Astrocyte (in vitro differentiated cells and primary cell): ENCODE data around the gene ARHGAP28. TPM values are rescaled to one million over a fixed set of nuclear protein-coding genes. Genes with fewer than 3 reads are reported as not detected.

Source experiments
- DNase-seq: peaks from one replicate; pipeline ENCODE4 v3.0.0-alpha.2; 2010; ENCODE audit warnings: low read depth
- FAIRE-seq: peaks from 2 replicates; lab custom pipeline; 2011; peaks lifted over from hg19 to GRCh38; lab: Jason Lieb, UNC
- H2AFZ ChIP-seq: 2 replicates; pipeline ENCODE4 v1.6.0; 2012; ENCODE audit warnings: low read depth, low read length, inconsistent platforms
- H3K27ac ChIP-seq: 2 replicates; pipeline ENCODE4 v1.5.1; 2011; ENCODE audit warnings: low read depth, low read length, inconsistent platforms
- H3K27me3 ChIP-seq: 2 replicates; pipeline ENCODE4 v1.6.0; 2011; ENCODE audit warnings: low read length, inconsistent platforms; ENCODE audit not compliant: insufficient read depth
- H3K36me3 ChIP-seq: 2 replicates; pipeline ENCODE4 v1.5.1; 2011; ENCODE audit warnings: low read length, inconsistent platforms; ENCODE audit not compliant: insufficient read depth
- H3K4me1 ChIP-seq: 2 replicates; pipeline ENCODE4 v1.5.1; 2011; ENCODE audit warnings: low read length, inconsistent platforms; ENCODE audit not compliant: insufficient read depth
- H3K4me2 ChIP-seq: 2 replicates; pipeline ENCODE4 v1.6.0; 2012; ENCODE audit warnings: low read length, inconsistent platforms
- H3K4me3 ChIP-seq: 2 replicates; pipeline ENCODE4 v1.5.1; 2011; ENCODE audit warnings: low read depth, mild to moderate bottlenecking, low read length, inconsistent platforms; ENCODE audit not compliant: insufficient read depth
- H3K79me2 ChIP-seq: 2 replicates; pipeline ENCODE4 v1.6.0; 2012; ENCODE audit warnings: mild to moderate bottlenecking, low read length, inconsistent platforms; ENCODE audit not compliant: insufficient read depth
- H3K9ac ChIP-seq: 2 replicates; pipeline ENCODE4 v1.6.0; 2012; ENCODE audit warnings: mild to moderate bottlenecking, low read length, inconsistent platforms
- H3K9me3 ChIP-seq: 2 replicates; pipeline ENCODE4 v1.5.1; 2012; ENCODE audit warnings: low read depth, mild to moderate bottlenecking, low read length, inconsistent platforms; ENCODE audit not compliant: insufficient read depth
- H4K20me1 ChIP-seq: 2 replicates; pipeline ENCODE4 v1.6.0; 2012; ENCODE audit warnings: low read length, inconsistent platforms; ENCODE audit not compliant: insufficient read depth
- H3K27ac Mint-ChIP-seq: one replicate; pipeline ENCODE4 v1.8.0; 2021; ENCODE audit warnings: mild to moderate bottlenecking, mixed read lengths; ENCODE audit not compliant: unreplicated experiment
- H3K27me3 Mint-ChIP-seq: one replicate; pipeline ENCODE4 v1.8.0; 2021; ENCODE audit warnings: low read depth, mixed read lengths; ENCODE audit not compliant: unreplicated experiment
- H3K36me3 Mint-ChIP-seq: one replicate; pipeline ENCODE4 v1.8.0; 2021; ENCODE audit warnings: low read depth, mixed read lengths; ENCODE audit not compliant: unreplicated experiment
- H3K4me1 Mint-ChIP-seq: one replicate; pipeline ENCODE4 v1.8.0; 2021; ENCODE audit warnings: low read depth, mixed read lengths; ENCODE audit not compliant: unreplicated experiment
- H3K4me3 Mint-ChIP-seq: one replicate; pipeline ENCODE4 v1.8.0; 2021; ENCODE audit warnings: mild to moderate bottlenecking, moderate library complexity, mixed read lengths; ENCODE audit not compliant: unreplicated experiment
- H3K9me3 Mint-ChIP-seq: one replicate; pipeline ENCODE4 v1.8.0; 2021; ENCODE audit warnings: mild to moderate bottlenecking, mixed read lengths; ENCODE audit not compliant: unreplicated experiment
- CTCF ChIP-seq: IDR thresholded peaks from 2 replicates; pipeline ENCODE4 v1.5.1; 2011; ENCODE audit warnings: low read depth, mild to moderate bottlenecking, inconsistent platforms, low read length, moderate library complexity; ENCODE audit not compliant: insufficient read depth
- EZH2 ChIP-seq: IDR thresholded peaks from 2 replicates; pipeline ENCODE4 v1.6.1; 2012; ENCODE audit warnings: mild to moderate bottlenecking, low read length, inconsistent platforms; ENCODE audit not compliant: insufficient read depth
- total RNA-seq: library from RNA; stranded (reverse); gene quantifications from 2 replicates; pipeline ENCODE4 v1.2.1, GENCODE V29; 2021

ARHGAP28 gene
- total RNA-seq, 1 donor from 2014 or later, result 15.5 TPM

- peak overlapping the region; percentile 84 for H3K27ac Mint-ChIP-seq
- DNase-seq, result peak; percentile 67
- peak overlapping the region; percentile 29 for H2AFZ ChIP-seq
Measured at GRCh38 chr18:6757931-6758330, 28.4 kb downstream of the ARHGAP28 start.

DNA sequence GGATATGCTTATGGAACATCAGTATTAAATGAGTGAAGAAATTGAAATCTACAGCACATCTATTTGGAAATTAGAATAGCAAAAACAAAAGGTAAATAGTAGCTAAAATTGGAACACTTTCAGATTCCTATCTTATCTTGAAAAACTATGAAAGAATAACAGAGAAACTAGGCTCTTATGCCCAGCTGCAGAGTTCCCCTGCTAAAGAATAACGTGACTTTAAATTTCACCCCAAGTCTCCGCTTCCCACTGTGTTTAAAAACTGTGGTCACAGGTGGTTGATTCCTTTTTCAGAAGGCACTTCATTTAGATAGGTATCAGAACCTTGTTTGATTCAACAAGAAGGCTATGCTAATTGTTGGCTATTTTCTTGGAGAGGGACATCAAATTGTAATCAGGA, 30.1 kb downstream of the ARHGAP28 start:
- no peak for TF ChIP-seq CTCF
- TF ChIP-seq EZH2, result no peak
- Histone ChIP-seq H3K27ac (no peak overlapping the region), H3K4me1 (no peaks in the 10 kb centered on the region), H4K20me1 (no peaks in the 10 kb centered on the region), H3K36me3 (no peaks in the 10 kb centered on the region), H3K79me2 (no peaks in the 10 kb centered on the region), H2AFZ (no peak overlapping the region), H3K9me3 (no peaks in the 10 kb centered on the region), H3K4me3 (no peak overlapping the region), H3K9ac (no peak overlapping the region), H3K27me3 (no peaks in the 10 kb centered on the region), H3K4me2 (no peak overlapping the region)
- no peaks in the 10 kb centered on the region for H3K27me3 Mint-ChIP-seq
- no peak overlapping the region for H3K27ac Mint-ChIP-seq
- H3K4me3 Mint-ChIP-seq, result no peak overlapping the region
- H3K9me3 Mint-ChIP-seq, result peaks cover 2% of the 10 kb centered on the region
- peaks cover 43% of the 10 kb centered on the region for H3K4me1 Mint-ChIP-seq
- no peaks in the 10 kb centered on the region for H3K36me3 Mint-ChIP-seq
- DNase-seq (no peak), FAIRE-seq (no peak)

More at GRCh38 chr18:6757931-6758330, 28.4 kb downstream of the ARHGAP28 start:
- Histone ChIP-seq H3K9me3 (no peaks in the 10 kb centered on the region), H3K4me2 (peak overlapping the region; percentile 52), H3K4me3 (no peak overlapping the region), H3K36me3 (no peaks in the 10 kb centered on the region), H4K20me1 (no peaks in the 10 kb centered on the region), H3K27ac (no peak overlapping the region), H3K79me2 (no peaks in the 10 kb centered on the region), H3K4me1 (peaks cover under 1% of the 10 kb centered on the region), H3K27me3 (no peaks in the 10 kb centered on the region), H3K9ac (no peak overlapping the region)
- Mint-ChIP-seq H3K4me3 (no peak overlapping the region), H3K9me3 (peaks cover 2% of the 10 kb centered on the region), H3K27me3 (no peaks in the 10 kb centered on the region), H3K4me1 (peaks cover 35% of the 10 kb centered on the region), H3K36me3 (no peaks in the 10 kb centered on the region)
- FAIRE-seq, result no peak
- TF ChIP-seq EZH2, result no peak
- TF ChIP-seq CTCF, result no peak

GRCh38 chr18:6763524-6763923, 34.0 kb downstream of the ARHGAP28 start:
- Histone ChIP-seq H3K4me3 (no peak overlapping the region), H3K27me3 (no peaks in the 10 kb centered on the region), H3K4me2 (no peak overlapping the region), H3K36me3 (no peaks in the 10 kb centered on the region), H4K20me1 (no peaks in the 10 kb centered on the region), H3K4me1 (no peaks in the 10 kb centered on the region), H3K9me3 (no peaks in the 10 kb centered on the region), H3K9ac (no peak overlapping the region), H3K79me2 (no peaks in the 10 kb centered on the region), H3K27ac (no peak overlapping the region), H2AFZ (no peak overlapping the region)
- Mint-ChIP-seq H3K9me3 (peaks cover 3% of the 10 kb centered on the region), H3K27me3 (no peaks in the 10 kb centered on the region), H3K4me3 (no peak overlapping the region), H3K27ac (peak overlapping the region; percentile 89), H3K4me1 (peaks cover 36% of the 10 kb centered on the region), H3K36me3 (no peaks in the 10 kb centered on the region)
- FAIRE-seq, result no peak
- DNase-seq, result no peak
- TF ChIP-seq EZH2, result no peak
- no peak for TF ChIP-seq CTCF
